Activated T-cell treated with anti-CD3 and anti-CD28 coated beads, Interleukin-2, amount 50 U/mL, for 24 hours (primary cell): ENCODE results near the gene KLF15.

Source experiments
- DNase-seq: peaks from one replicate; pipeline ENCODE4 v3.0.0-alpha.2; 2020
- H3K27ac Mint-ChIP-seq: 2 replicates; pipeline ENCODE4 v1.8.0; 2020; ENCODE audit warnings: mild to moderate bottlenecking, mixed read lengths
- H3K27me3 Mint-ChIP-seq: 2 replicates; pipeline ENCODE4 v1.8.0; 2020; ENCODE audit warnings: mixed read lengths
- H3K36me3 Mint-ChIP-seq: 2 replicates; pipeline ENCODE4 v1.8.0; 2020; ENCODE audit warnings: low read depth, mixed read lengths
- H3K4me1 Mint-ChIP-seq: 2 replicates; pipeline ENCODE4 v1.8.0; 2020; ENCODE audit warnings: low read depth, mixed read lengths
- H3K4me3 Mint-ChIP-seq: 2 replicates; pipeline ENCODE4 v1.8.0; 2020; ENCODE audit warnings: mild to moderate bottlenecking, moderate library complexity, mixed read lengths
- H3K9me3 Mint-ChIP-seq: 2 replicates; pipeline ENCODE4 v1.8.0; 2020; ENCODE audit warnings: mixed read lengths

The KLF15 gene

GRCh38 chr3:126394179-126394976 lies 37.2 kb upstream of the KLF15 start, which contains the start of gene CFAP100:
Gene CFAP100, plus strand, starts transcription at chr3:126394909. Its CDS starts 1,092 bp downstream, at chr3:126396001.
- Mint-ChIP-seq H3K36me3 (no peaks in the 10 kb centered on the region), H3K27me3 (peaks cover 61% of the 10 kb centered on the region), H3K9me3 (no peaks in the 10 kb centered on the region), H3K4me3 (no peak within 1 kb of the TSS), H3K4me1 (peaks cover 3% of the 10 kb centered on the region), H3K27ac (no peak within 1 kb of the TSS)
- DNase-seq: no peak

- H3K4me3 Mint-ChIP-seq: no peak overlapping the region
- H3K4me1 Mint-ChIP-seq: peaks cover 4% of the 10 kb centered on the region
- H3K36me3 Mint-ChIP-seq: no peaks in the 10 kb centered on the region
- no peak for DNase-seq
- H3K27me3 Mint-ChIP-seq: peaks cover 67% of the 10 kb centered on the region
- no peaks in the 10 kb centered on the region for H3K9me3 Mint-ChIP-seq
- no peak overlapping the region for H3K27ac Mint-ChIP-seq
These were observed 36.4 kb upstream of the KLF15 start for GRCh38 chr3:126393563-126393962.

- H3K36me3 Mint-ChIP-seq: no peaks in the 10 kb centered on the region
- no peak for DNase-seq
- no peak overlapping the region for H3K4me3 Mint-ChIP-seq
- H3K4me1 Mint-ChIP-seq: peaks cover 4% of the 10 kb centered on the region
- peaks cover 76% of the 10 kb centered on the region for H3K27me3 Mint-ChIP-seq
- no peak overlapping the region for H3K27ac Mint-ChIP-seq
- no peaks in the 10 kb centered on the region for H3K9me3 Mint-ChIP-seq
These were observed 35.0 kb upstream of the KLF15 start for GRCh38 chr3:126392246-126392645.

GRCh38 chr3:126391631-126392030 lies 34.4 kb upstream of the KLF15 start:
- DNase-seq: no peak
- H3K27ac Mint-ChIP-seq: no peak overlapping the region
- peaks cover 81% of the 10 kb centered on the region for H3K27me3 Mint-ChIP-seq
- no peak overlapping the region for H3K4me3 Mint-ChIP-seq
- peaks cover 4% of the 10 kb centered on the region for H3K4me1 Mint-ChIP-seq
- H3K36me3 Mint-ChIP-seq: no peaks in the 10 kb centered on the region
- H3K9me3 Mint-ChIP-seq: no peaks in the 10 kb centered on the region

- no peak for DNase-seq
- Mint-ChIP-seq H3K9me3 (no peaks in the 10 kb centered on the region), H3K27me3 (peaks cover 78% of the 10 kb centered on the region), H3K4me1 (peaks cover 4% of the 10 kb centered on the region), H3K36me3 (no peaks in the 10 kb centered on the region), H3K27ac (no peak overlapping the region), H3K4me3 (no peak overlapping the region)
These were observed 33.5 kb upstream of the KLF15 start for GRCh38 chr3:126390751-126391150.

GRCh38 chr3:126390201-126390600 lies 33.0 kb upstream of the KLF15 start:
- no peak for DNase-seq
- Mint-ChIP-seq H3K4me1 (peaks cover 4% of the 10 kb centered on the region), H3K36me3 (no peaks in the 10 kb centered on the region), H3K9me3 (no peaks in the 10 kb centered on the region), H3K27me3 (peaks cover 76% of the 10 kb centered on the region), H3K27ac (no peak overlapping the region), H3K4me3 (no peak overlapping the region)

- Mint-ChIP-seq H3K27me3 (peaks cover 78% of the 10 kb centered on the region), H3K4me3 (no peak overlapping the region), H3K36me3 (no peaks in the 10 kb centered on the region), H3K27ac (no peak overlapping the region), H3K4me1 (peaks cover 4% of the 10 kb centered on the region), H3K9me3 (no peaks in the 10 kb centered on the region)
- DNase-seq: no peak
These were observed 32.6 kb upstream of the KLF15 start for GRCh38 chr3:126389794-126390146.

GRCh38 chr3:126389112-126389793 lies 32.0 kb upstream of the KLF15 start:
- peak; percentile 55 for DNase-seq
- H3K36me3 Mint-ChIP-seq: no peaks in the 10 kb centered on the region
- peaks cover 79% of the 10 kb centered on the region for H3K27me3 Mint-ChIP-seq
- H3K4me3 Mint-ChIP-seq: no peak overlapping the region
- no peak overlapping the region for H3K27ac Mint-ChIP-seq
- H3K4me1 Mint-ChIP-seq: peaks cover 4% of the 10 kb centered on the region
- no peaks in the 10 kb centered on the region for H3K9me3 Mint-ChIP-seq

- Mint-ChIP-seq H3K36me3 (no peaks in the 10 kb centered on the region), H3K9me3 (no peaks in the 10 kb centered on the region), H3K4me1 (no peaks in the 10 kb centered on the region), H3K27me3 (peaks cover 44% of the 10 kb centered on the region), H3K4me3 (no peak overlapping the region), H3K27ac (no peak overlapping the region)
- no peak for DNase-seq
These were observed 24.8 kb upstream of the KLF15 start for GRCh38 chr3:126381966-126382365.

- no peak overlapping the region for H3K4me3 Mint-ChIP-seq
- H3K4me1 Mint-ChIP-seq: no peaks in the 10 kb centered on the region
- H3K36me3 Mint-ChIP-seq: no peaks in the 10 kb centered on the region
- no peak overlapping the region for H3K27ac Mint-ChIP-seq
- no peaks in the 10 kb centered on the region for H3K9me3 Mint-ChIP-seq
- peaks cover 38% of the 10 kb centered on the region for H3K27me3 Mint-ChIP-seq
- DNase-seq: no peak
These were observed 23.0 kb upstream of the KLF15 start for GRCh38 chr3:126380011-126380768.

GRCh38 chr3:126378341-126378751 lies 21.1 kb upstream of the KLF15 start:
- H3K27me3 Mint-ChIP-seq: peaks cover 25% of the 10 kb centered on the region
- H3K36me3 Mint-ChIP-seq: no peaks in the 10 kb centered on the region
- no peak overlapping the region for H3K4me3 Mint-ChIP-seq
- no peaks in the 10 kb centered on the region for H3K4me1 Mint-ChIP-seq
- no peaks in the 10 kb centered on the region for H3K9me3 Mint-ChIP-seq
- H3K27ac Mint-ChIP-seq: no peak overlapping the region
- DNase-seq: peak; percentile 20

- DNase-seq: peak; percentile 12
- Mint-ChIP-seq H3K27me3 (peaks cover 19% of the 10 kb centered on the region), H3K36me3 (no peaks in the 10 kb centered on the region), H3K4me3 (no peak overlapping the region), H3K9me3 (no peaks in the 10 kb centered on the region), H3K4me1 (no peaks in the 10 kb centered on the region), H3K27ac (no peak overlapping the region)
These were observed 20.0 kb upstream of the KLF15 start for GRCh38 chr3:126377211-126377610.

- DNase-seq: no peak
- Mint-ChIP-seq H3K9me3 (no peaks in the 10 kb centered on the region), H3K27ac (no peak overlapping the region), H3K4me3 (no peak overlapping the region), H3K36me3 (no peaks in the 10 kb centered on the region), H3K4me1 (no peaks in the 10 kb centered on the region), H3K27me3 (peaks cover 13% of the 10 kb centered on the region)
These were observed 19.2 kb upstream of the KLF15 start for GRCh38 chr3:126376444-126376843.

- no peak overlapping the region for H3K4me3 Mint-ChIP-seq
- H3K4me1 Mint-ChIP-seq: no peaks in the 10 kb centered on the region
- DNase-seq: peak; percentile 17
- H3K27me3 Mint-ChIP-seq: peaks cover 12% of the 10 kb centered on the region
- H3K27ac Mint-ChIP-seq: no peak overlapping the region
- no peaks in the 10 kb centered on the region for H3K9me3 Mint-ChIP-seq
- H3K36me3 Mint-ChIP-seq: no peaks in the 10 kb centered on the region
These were observed 18.7 kb upstream of the KLF15 start for GRCh38 chr3:126375835-126376331.
